NCI-H146 treated with DMSO at 0.1 percent for 48 hours (cell line): ENCODE measurements around the gene MAPK12.

ENCODE experiments used
- DNase-seq: peaks from one replicate; lab custom pipeline; 2025; ENCODE audit not compliant: unreplicated experiment; lab: John Stamatoyannopoulos, UW

The MAPK12 gene

GRCh38 chr22:50261615-50262459, at the start of gene MAPK12:
Gene MAPK12, minus strand, starts transcription at chr22:50261683. Its CDS starts 174 bp downstream, at chr22:50261509.
- no peak for DNase-seq

- DNase-seq: no peak
Measured at GRCh38 chr22:50310949-50311444, 49.5 kb upstream of the MAPK12 start.

GRCh38 chr22:50310031-50310722, 48.7 kb upstream of the MAPK12 start:
- no peak for DNase-seq

- no peak for DNase-seq
Measured at GRCh38 chr22:50309601-50309991, 48.1 kb upstream of the MAPK12 start.

GRCh38 chr22:50308986-50309600, 47.6 kb upstream of the MAPK12 start:
- DNase-seq: no peak

- no peak for DNase-seq
Measured at GRCh38 chr22:50308597-50308935, 47.1 kb upstream of the MAPK12 start.

- DNase-seq: no peak
Measured at GRCh38 chr22:50307890-50308596, 46.6 kb upstream of the MAPK12 start.

GRCh38 chr22:50306753-50307749, 45.6 kb upstream of the MAPK12 start, which contains the start of gene PLXNB2:
Gene PLXNB2, minus strand, starts transcription at chr22:50307646. Its CDS starts 17,062 bp downstream, at chr22:50290584.
- peak; percentile 39 for DNase-seq

- DNase-seq: peak; percentile 12
Measured at GRCh38 chr22:50305923-50306566, 44.6 kb upstream of the MAPK12 start.

- DNase-seq: no peak
Measured at GRCh38 chr22:50305393-50305922, 44.0 kb upstream of the MAPK12 start.

GRCh38 chr22:50304528-50305392, 43.3 kb upstream of the MAPK12 start:
- DNase-seq: no peak

- no peak for DNase-seq
Measured at GRCh38 chr22:50303848-50304527, 42.5 kb upstream of the MAPK12 start.

GRCh38 chr22:50303515-50303847, 42.0 kb upstream of the MAPK12 start:
- no peak for DNase-seq

- DNase-seq: no peak
Measured at GRCh38 chr22:50302564-50302963, 41.1 kb upstream of the MAPK12 start.

GRCh38 chr22:50302041-50302541, 40.6 kb upstream of the MAPK12 start:
- DNase-seq: no peak

GRCh38 chr22:50301581-50301991, 40.1 kb upstream of the MAPK12 start:
- no peak for DNase-seq

GRCh38 chr22:50300620-50301257, 39.3 kb upstream of the MAPK12 start:
- no peak for DNase-seq
